NOMO-1 treated with DMSO at 0.1 percent for 48 hours (cell line): ENCODE measurements around the gene EPHA3.

Source experiments
- DNase-seq: peaks from one replicate; lab custom pipeline; 2025; ENCODE audit not compliant: unreplicated experiment; lab: John Stamatoyannopoulos, UW

EPHA3 gene

GRCh38 chr3:89223188-89223587 is 115.8 kb downstream of the EPHA3 start:
- no peak for DNase-seq

- DNase-seq: no peak
These were observed 119.8 kb downstream of the EPHA3 start for GRCh38 chr3:89227218-89227617.

DNA sequence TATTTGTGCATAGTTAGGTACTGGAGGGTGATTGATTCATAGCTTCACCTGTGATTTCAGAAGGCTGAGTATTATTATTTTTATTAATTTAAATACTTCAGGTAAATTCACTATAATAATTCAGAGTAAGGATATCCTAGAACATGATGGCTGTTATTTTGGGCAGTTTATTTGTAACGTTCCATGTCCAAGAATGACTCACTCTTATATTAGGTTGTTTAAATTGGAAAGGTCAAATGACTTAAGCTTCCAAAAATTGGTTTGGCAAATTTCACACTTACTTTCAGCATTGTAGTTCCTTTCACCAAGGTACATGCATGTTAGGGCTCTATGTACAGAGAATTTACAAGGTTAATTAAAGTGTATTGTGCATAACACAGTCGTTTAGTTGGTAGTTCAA is 120.2 kb downstream of the EPHA3 start:
- no peak for DNase-seq

GRCh38 chr3:89232155-89232554 is 124.7 kb downstream of the EPHA3 start:
- no peak for DNase-seq

GRCh38 chr3:89234620-89235019 is 127.2 kb downstream of the EPHA3 start:
- DNase-seq: no peak

GRCh38 chr3:89238846-89239245 is 131.4 kb downstream of the EPHA3 start:
- DNase-seq: no peak

DNA sequence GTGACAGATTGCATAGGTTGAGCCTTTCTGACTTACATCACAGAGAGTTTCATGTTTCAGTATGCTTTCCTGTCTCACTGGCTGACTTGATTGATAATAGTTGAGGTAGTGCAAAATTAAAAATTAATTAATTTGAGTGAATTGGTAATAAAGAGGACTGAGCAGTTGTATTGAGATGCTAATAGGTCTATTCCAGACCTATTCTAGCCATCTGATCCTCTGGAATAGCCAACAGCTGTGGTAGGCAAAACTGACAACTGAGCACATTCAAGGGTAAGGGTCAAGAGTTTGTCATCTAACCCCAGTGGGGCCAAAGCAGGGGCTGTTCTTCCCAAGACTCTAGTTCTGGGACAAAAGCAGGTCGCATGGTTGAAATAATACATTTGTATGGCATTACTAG is 132.4 kb downstream of the EPHA3 start:
- DNase-seq: no peak

- no peak for DNase-seq
These were observed 138.2 kb downstream of the EPHA3 start for GRCh38 chr3:89245612-89246011.

DNA sequence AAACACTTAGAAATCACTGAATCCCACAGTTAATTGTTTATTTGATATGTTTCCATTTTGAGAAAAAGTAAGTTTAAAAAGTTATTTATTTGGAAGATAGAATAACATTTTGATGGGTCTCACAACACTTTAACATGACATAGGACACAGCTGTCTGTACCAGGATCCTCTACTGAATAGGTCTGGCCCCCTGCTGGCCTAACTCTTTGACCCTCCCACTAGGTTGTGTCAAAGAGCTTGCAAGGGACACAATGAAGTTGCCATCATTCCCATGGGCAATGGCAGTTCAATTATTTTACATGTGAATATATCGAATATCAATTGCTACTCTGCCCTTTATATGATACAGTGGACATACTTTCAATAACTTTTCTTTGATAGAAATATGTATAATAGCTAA is 138.9 kb downstream of the EPHA3 start:
- no peak for DNase-seq

GRCh38 chr3:89250742-89251141 is 143.3 kb downstream of the EPHA3 start:
- no peak for DNase-seq

DNA sequence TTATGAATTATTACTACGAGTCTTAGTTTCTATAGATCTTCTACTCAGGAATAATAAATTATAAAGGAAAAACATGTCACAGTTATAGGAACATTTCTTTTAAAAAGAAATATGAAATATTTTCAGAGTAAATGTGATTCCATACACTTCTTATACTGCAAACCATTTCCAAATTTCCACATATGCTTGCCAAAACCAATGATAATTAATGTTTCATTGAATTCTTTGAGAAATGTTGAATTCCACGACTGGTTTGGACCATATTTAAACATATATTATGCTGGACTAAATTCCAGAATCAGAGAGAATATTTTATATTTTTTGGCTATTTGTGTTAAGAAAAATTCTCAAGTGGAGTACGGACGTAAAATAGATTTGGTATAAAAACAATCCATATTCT is 144.6 kb downstream of the EPHA3 start:
- no peak for DNase-seq

DNA sequence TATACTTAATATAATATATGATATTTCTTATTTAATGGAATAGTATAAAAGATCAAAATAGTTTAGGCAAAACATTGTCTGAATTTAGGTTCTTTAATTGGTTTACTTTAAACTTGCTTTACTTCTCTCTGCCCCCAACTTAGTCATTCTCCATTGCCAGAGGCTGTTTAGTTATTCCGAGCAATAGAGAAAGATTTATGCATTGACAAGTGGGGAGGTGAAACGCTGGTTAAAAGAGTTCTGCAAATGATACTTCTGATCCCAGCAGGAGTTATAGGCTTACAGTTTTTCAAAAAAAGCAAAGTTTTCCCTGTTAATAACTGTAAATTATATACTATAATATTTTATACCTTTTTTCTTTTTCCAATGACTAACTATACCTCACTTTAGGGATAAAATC is 145.4 kb downstream of the EPHA3 start:
- no peak for DNase-seq

- no peak for DNase-seq
These were observed 149.0 kb downstream of the EPHA3 start for GRCh38 chr3:89256395-89256794.

DNA sequence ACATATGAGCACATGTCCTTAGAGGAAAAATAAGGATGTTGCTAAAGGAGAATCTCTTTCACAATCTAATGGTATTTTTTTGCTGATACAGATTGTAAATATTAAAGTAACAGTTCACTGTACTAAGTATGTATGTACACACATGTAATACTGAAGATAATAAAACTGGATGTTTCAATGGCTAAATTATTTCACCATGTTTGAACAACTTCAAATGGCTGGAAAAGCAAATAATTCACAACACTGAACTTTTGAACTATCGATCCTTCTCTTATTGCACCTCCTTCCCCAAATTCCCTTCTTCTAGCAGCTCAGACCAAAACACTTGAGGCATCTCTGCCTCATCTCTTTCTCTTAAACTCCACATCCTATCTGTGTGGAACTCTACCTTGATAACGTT is 149.5 kb downstream of the EPHA3 start:
- DNase-seq: no peak

DNA sequence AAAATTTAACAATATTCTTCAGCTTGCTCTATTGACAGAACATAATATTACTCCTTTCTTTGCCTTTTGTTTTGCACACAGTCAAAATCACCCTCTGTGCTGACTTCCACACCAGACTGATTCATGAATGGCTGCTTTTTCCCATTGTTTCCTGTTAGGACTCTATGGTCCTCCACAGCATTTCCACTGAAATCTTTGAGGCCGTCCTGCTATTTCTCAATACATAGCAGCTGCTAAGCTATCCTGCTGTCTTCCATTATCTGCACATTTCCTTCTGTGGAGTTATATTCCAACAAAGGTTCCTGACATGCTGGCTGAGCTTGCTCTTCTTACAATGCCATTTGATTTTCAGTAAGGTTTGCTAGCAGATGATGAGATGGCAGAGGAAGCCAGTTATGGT is 153.3 kb downstream of the EPHA3 start:
- no peak for DNase-seq

GRCh38 chr3:89261673-89262072 is 154.3 kb downstream of the EPHA3 start:
- DNase-seq: no peak

DNA sequence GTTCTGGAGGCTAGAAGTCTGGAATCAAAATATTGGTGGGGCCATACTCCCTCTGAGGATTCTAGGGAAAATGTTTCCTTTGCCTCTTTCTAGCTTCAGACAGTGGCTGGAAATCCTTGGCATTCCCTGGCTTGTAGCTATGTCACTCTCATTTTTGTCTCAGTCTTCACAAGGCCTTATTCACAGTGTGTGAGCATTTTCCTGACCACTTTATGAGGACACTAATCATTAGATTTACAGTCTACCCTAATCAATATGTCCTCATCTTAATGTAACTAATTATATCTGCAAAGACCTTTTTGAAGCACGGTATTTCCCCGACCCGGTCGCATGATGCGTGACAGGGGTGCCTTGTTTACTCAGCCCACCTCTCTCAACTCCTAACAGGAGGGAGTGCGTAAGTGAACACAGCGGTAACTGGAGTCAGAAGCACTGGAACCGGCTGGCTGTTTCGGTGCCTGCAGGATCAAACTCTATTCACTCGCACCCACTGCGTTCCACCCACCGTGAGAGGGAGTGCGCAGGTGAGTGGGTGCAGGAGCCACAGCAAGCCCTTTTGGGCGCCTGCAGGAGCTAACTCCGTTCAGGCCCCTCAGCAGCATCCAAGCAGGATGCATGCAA is 155.0 kb downstream of the EPHA3 start:
- DNase-seq: no peak

- DNase-seq: no peak
These were observed 156.7 kb downstream of the EPHA3 start for GRCh38 chr3:89264037-89264560.

DNA sequence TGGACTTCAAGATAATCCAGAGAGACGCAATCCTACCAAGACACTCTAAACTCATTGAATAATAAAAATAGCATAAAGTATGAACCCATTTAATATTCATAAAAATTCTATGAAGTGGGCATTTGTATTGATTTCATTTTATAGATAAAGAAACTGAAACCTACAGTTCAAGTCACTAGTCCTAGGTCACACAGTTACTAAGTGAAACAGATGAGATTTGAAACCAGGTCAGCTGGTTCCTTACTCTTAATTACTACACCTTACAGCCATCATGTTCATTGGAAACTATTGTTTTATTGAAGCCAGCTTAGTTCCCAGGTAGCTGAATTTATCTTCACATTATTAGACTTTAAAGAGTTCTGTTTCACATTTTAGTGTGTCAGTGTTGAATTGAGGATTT is 158.7 kb downstream of the EPHA3 start:
- DNase-seq: no peak

DNA sequence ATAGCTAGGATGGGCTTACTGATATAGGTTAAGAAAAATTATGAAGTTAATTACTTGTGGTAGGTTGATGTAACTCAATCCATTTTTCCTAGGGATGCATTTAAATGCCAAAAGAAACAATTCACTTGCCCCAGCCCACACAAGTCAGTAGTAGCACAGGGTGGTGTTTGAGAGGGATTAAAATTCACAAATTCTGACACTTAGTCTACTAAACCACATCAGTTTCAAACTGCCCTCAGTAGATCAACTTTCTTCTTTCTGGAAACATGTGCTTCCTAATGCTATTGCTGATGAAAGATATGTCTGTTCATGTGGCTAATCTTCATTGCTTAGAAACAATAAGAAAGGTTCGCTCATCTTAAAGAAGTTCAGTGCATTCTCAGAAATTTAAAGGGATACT is 160.6 kb downstream of the EPHA3 start:
- DNase-seq: no peak

- no peak for DNase-seq
These were observed 162.8 kb downstream of the EPHA3 start for GRCh38 chr3:89270201-89270600.

- no peak for DNase-seq
These were observed 167.6 kb downstream of the EPHA3 start for GRCh38 chr3:89275001-89275400.

GRCh38 chr3:89276116-89276515 is 168.7 kb downstream of the EPHA3 start:
- no peak for DNase-seq
